PC-3 (cell line): ENCODE data around the gene ABCG1.

Source experiments
- EZH2 ChIP-seq: fragments of 300-600 bp; sonication (generic); IDR thresholded peaks from one replicate; pipeline ENCODE4 v1.6.1; 2017; ENCODE audit warnings: antibody characterized with exemption, mild to moderate bottlenecking, low read length; ENCODE audit not compliant: unreplicated experiment
- TF ChIP-seq, protein P1 (sequence below): fragments of 300-600 bp; sonication (generic); conservative IDR thresholded peaks from 2 replicates; pipeline ENCODE4 v1.5.1; 2017; ENCODE audit warnings: antibody characterized with exemption, low read depth, mild to moderate bottlenecking, low read length

DNA sequence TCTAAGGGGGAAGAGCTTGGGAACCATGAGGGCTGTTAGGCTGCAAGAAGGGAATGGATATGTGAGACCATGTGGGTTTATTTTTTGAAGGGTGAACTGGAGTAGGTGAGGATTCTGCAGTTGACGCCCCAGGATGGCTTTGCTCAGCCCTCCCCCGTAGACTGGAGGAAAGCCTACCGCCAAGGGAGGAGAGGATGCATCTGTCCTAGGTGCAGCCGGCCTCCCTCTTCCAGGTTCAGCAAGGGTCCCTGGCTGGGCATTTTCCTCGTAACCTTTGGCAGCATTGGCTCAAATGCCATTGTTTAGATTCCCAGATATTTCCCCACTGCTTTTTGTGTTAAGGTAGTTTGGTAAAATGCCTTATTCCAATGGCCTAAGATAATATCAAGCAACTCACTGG, 79.7 kb downstream of the ABCG1 start:
- TF ChIP-seq, protein P1, sequence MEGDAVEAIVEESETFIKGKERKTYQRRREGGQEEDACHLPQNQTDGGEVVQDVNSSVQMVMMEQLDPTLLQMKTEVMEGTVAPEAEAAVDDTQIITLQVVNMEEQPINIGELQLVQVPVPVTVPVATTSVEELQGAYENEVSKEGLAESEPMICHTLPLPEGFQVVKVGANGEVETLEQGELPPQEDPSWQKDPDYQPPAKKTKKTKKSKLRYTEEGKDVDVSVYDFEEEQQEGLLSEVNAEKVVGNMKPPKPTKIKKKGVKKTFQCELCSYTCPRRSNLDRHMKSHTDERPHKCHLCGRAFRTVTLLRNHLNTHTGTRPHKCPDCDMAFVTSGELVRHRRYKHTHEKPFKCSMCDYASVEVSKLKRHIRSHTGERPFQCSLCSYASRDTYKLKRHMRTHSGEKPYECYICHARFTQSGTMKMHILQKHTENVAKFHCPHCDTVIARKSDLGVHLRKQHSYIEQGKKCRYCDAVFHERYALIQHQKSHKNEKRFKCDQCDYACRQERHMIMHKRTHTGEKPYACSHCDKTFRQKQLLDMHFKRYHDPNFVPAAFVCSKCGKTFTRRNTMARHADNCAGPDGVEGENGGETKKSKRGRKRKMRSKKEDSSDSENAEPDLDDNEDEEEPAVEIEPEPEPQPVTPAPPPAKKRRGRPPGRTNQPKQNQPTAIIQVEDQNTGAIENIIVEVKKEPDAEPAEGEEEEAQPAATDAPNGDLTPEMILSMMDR: no peak
- no peak for TF ChIP-seq EZH2
